ENCODE results near the gene WBP4. TPM values are rescaled to one million over a fixed set of nuclear protein-coding genes. Genes with fewer than 3 reads are reported as not detected.

The WBP4 gene
- total and polyA plus RNA-seq, 9 of the 15 experiments (the other 6 are each of a cell fraction or from before 2014, with no cell fraction given), result 5.5 to 12.2 (median 7.9) TPM

GRCh38 chr13:41061075-41061913, at the start of gene WBP4 (continued):
- TF ChIP-seq TBP (optimal IDR thresholded peaks at IDR 0.05; ENCODE audit: low read depth, low read length) (peak; percentile 81), ZNF24 (IDR thresholded peaks at IDR 0.05) (0 out of 2 replicates have a peak, but pooled peaks have one; percentile 30), EGR1 (conservative IDR thresholded peaks at IDR 0.05) (peak; percentile 57), PHF20 (IDR thresholded peaks at IDR 0.05; ENCODE audit: partially characterized antibody) (no peak), EP400 (IDR thresholded peaks at IDR 0.05) (peak; percentile 82), NRF1 (conservative IDR thresholded peaks at IDR 0.05 in 1 of 2, IDR thresholded peaks at IDR 0.05 in 1 of 2) (0 out of 4 replicates have a peak, but pooled peaks of 1 of the 2 experiments have one; percentile 27), ZNF239 (CRISPR knock-in tag; IDR thresholded peaks at IDR 0.05) (no peak), RBM34 (IDR thresholded peaks at IDR 0.05; ENCODE audit: borderline replicate concordance, insufficient read depth, low read length) (no peak), KLF16 (IDR thresholded peaks at IDR 0.05) (peak; percentile 76; the same call in 1 of the 2 replicates), NONO (IDR thresholded peaks at IDR 0.05; ENCODE audit: low read depth in 2 of 2, low read length in 1 of 2) (peak in 1 of 2 experiments; percentile 18; a peak in 1 of 4 replicates), HDAC1 (IDR thresholded peaks at IDR 0.05) (peak in 1 of 2 experiments; percentile 65; a peak in 2 of 4 replicates), ZNF274 (IDR thresholded peaks at IDR 0.05; ENCODE audit: borderline replicate concordance, low read depth, low read length) (no peak), ARID1B (IDR thresholded peaks at IDR 0.05) (peak; percentile 34), NCOA1 (IDR thresholded peaks at IDR 0.05; ENCODE audit: low read depth) (no peak; the same call in 1 of the 2 replicates), ESRRA (IDR thresholded peaks at IDR 0.05; ENCODE audit: borderline replicate concordance, low read depth) (no peak), HEY1 (CRISPR knock-in tag; IDR thresholded peaks at IDR 0.05; ENCODE audit: borderline replicate concordance) (no peak), CBFA2T3 (IDR thresholded peaks at IDR 0.05) (peak; percentile 2; the same call in 1 of the 2 replicates), ZNF407 (IDR thresholded peaks at IDR 0.05; ENCODE audit: low read depth) (peak; percentile 98), DIDO1 (tag; IDR thresholded peaks at IDR 0.05; ENCODE audit: low read depth) (peak; percentile 61; the same call in 1 of the 2 replicates), MECOM (CRISPR knock-in tag; IDR thresholded peaks at IDR 0.05) (no peak), ZNF551 (CRISPR knock-in tag; IDR thresholded peaks at IDR 0.05) (no peak), PHB2 (IDR thresholded peaks at IDR 0.05; ENCODE audit: low read depth) (no peak), NR1H2 (CRISPR knock-in tag; IDR thresholded peaks at IDR 0.05) (peak; percentile 60; the same call in 1 of the 2 replicates)

All from K562 (cell line).